ENCODE data around the gene SPAST. TPM values are rescaled to one million over a fixed set of nuclear protein-coding genes. Genes with fewer than 3 reads are reported as not detected.
"Not testable (repeated sequence)": the region's sequence is repeated elsewhere in the genome, so short reads cannot be mapped to it uniquely, and the experiment has no call there.

SPAST gene
- total RNA-seq, 1 donor from 2014 or later: 20.8 TPM

GRCh38 chr2:32192418-32192817 lies 129.1 kb downstream of the SPAST start:
- no peak overlapping the region for H3K27ac Mint-ChIP-seq
- CTCF ChIA-PET: no interaction called here
- H3K36me3 Mint-ChIP-seq (ENCODE audit: low read depth): peaks cover 45% of the 10 kb centered on the region

DNA sequence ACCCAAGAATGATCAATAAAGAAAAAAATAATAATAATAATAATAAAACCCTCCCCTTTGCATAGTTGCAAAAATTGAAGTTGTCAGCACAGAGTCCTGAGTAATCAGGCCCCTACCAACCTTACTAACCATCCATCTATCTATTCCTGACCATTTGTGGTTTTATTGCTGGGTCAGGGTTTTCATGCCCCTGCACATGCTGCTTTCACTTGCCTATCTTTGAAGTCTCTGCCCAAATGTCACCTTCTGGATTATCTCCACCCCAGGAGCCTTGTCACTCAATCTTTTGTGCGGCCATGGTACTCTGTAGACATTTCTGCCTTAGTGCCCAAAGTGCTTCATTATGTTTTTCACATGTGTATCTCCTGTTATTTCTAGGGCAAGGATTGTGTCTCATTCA lies 137.5 kb downstream of the SPAST start:
- intact Hi-C loops (cut with micrococcal nuclease): no loop called here
- no peak for ATAC-seq (ENCODE audit: low read depth)
- Mint-ChIP-seq H3K27ac (no peak overlapping the region), H3K36me3 (ENCODE audit: low read depth) (peaks cover 69% of the 10 kb centered on the region), H3K4me1 (no peaks in the 10 kb centered on the region), H3K9me3 (no peaks in the 10 kb centered on the region), H3K27me3 (no peaks in the 10 kb centered on the region), H3K4me3 (no peak overlapping the region)
- POLR2A ChIA-PET: no interaction called here
- TF ChIP-seq, protein P1, sequence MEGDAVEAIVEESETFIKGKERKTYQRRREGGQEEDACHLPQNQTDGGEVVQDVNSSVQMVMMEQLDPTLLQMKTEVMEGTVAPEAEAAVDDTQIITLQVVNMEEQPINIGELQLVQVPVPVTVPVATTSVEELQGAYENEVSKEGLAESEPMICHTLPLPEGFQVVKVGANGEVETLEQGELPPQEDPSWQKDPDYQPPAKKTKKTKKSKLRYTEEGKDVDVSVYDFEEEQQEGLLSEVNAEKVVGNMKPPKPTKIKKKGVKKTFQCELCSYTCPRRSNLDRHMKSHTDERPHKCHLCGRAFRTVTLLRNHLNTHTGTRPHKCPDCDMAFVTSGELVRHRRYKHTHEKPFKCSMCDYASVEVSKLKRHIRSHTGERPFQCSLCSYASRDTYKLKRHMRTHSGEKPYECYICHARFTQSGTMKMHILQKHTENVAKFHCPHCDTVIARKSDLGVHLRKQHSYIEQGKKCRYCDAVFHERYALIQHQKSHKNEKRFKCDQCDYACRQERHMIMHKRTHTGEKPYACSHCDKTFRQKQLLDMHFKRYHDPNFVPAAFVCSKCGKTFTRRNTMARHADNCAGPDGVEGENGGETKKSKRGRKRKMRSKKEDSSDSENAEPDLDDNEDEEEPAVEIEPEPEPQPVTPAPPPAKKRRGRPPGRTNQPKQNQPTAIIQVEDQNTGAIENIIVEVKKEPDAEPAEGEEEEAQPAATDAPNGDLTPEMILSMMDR (IDR thresholded peaks at IDR 0.05): no peak
- CTCF ChIA-PET: no interaction called here
- no peak for DNase-seq

More at GRCh38 chr2:32192418-32192817, 129.1 kb downstream of the SPAST start:
- H3K4me3 Mint-ChIP-seq: no peak overlapping the region
- TF ChIP-seq, protein P1 (IDR thresholded peaks at IDR 0.05): no peak
- no peaks in the 10 kb centered on the region for H3K27me3 Mint-ChIP-seq
- POLR2A ChIA-PET: no interaction called here
- ATAC-seq (ENCODE audit: low read depth) (no peak), DNase-seq (no peak)
- intact Hi-C loops (cut with micrococcal nuclease): no loop called here
- H3K4me1 Mint-ChIP-seq: peaks cover 9% of the 10 kb centered on the region
- no peaks in the 10 kb centered on the region for H3K9me3 Mint-ChIP-seq

- intact Hi-C loops (cut with micrococcal nuclease); DNase-seq; H3K4me1 Mint-ChIP-seq; H3K27ac Mint-ChIP-seq; H3K27me3 Mint-ChIP-seq; ATAC-seq (ENCODE audit: low read depth); H3K9me3 Mint-ChIP-seq; CTCF ChIA-PET; H3K4me3 Mint-ChIP-seq; POLR2A ChIA-PET: not testable (repeated sequence)
- peaks cover 54% of the 10 kb centered on the region for H3K36me3 Mint-ChIP-seq (ENCODE audit: low read depth)
Observed at GRCh38 chr2:32203428-32203827, 140.1 kb downstream of the SPAST start.

Other genes starting within 250 kb of the SPAST start
- gene MEMO1, start 52.5 kb upstream of the SPAST start, total RNA-seq: 68.7 and 71.6 TPM in 2 replicates
- 36.2 and 37.6 TPM in 2 replicates for gene DPY30, start 23.8 kb upstream of the SPAST start, total RNA-seq
- gene SLC30A6, start 102.3 kb downstream of the SPAST start, total RNA-seq: 15.6 and 17.2 TPM in 2 replicates
- gene NLRC4, start 201.3 kb downstream of the SPAST start, total RNA-seq: 0.91 and 0.98 TPM in 2 replicates
- 25.6 and 27.2 TPM in 2 replicates for gene YIPF4, start 214.3 kb downstream of the SPAST start, total RNA-seq